ENCODE data around the gene HMGXB3. TPM values are rescaled to one million over a fixed set of nuclear protein-coding genes. Genes with fewer than 3 reads are reported as not detected.

HMGXB3 gene
- total RNA-seq, 1 experiment from 2014 or later = 26.9 TPM

DNA sequence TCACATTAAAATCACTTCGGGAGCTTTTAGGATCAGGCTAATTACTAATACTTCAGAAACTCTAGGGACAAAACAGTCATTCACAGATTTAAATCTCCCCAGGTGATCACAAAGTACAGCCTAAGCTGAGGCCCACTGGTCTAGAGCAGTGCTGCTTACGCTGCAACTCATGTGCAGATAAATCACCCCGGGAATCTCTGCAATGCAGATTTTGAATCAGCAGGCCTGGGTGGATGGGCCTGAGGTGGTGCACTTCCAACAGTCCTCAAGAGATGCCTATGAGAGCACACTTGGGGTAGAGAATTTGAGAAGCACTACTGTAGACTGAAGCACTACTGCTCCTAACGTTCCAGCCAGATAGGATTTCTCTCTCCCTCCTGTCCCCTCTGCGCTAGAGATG, 57.5 kb downstream of the HMGXB3 start:
- no peaks in the 10 kb centered on the region for H3K23me2 ChIP-seq (ENCODE audit: insufficient read length, low read depth, low read length, poor library complexity, severe bottlenecking)
- DNase-seq = no peak
- H3K9ac ChIP-seq (ENCODE audit: extremely low read depth, insufficient read length, low read length) = no peak overlapping the region
- no peaks in the 10 kb centered on the region for H3K9me3 ChIP-seq (ENCODE audit: control insufficient read depth, low read depth, low read length)
- TF ChIP-seq, protein P1, sequence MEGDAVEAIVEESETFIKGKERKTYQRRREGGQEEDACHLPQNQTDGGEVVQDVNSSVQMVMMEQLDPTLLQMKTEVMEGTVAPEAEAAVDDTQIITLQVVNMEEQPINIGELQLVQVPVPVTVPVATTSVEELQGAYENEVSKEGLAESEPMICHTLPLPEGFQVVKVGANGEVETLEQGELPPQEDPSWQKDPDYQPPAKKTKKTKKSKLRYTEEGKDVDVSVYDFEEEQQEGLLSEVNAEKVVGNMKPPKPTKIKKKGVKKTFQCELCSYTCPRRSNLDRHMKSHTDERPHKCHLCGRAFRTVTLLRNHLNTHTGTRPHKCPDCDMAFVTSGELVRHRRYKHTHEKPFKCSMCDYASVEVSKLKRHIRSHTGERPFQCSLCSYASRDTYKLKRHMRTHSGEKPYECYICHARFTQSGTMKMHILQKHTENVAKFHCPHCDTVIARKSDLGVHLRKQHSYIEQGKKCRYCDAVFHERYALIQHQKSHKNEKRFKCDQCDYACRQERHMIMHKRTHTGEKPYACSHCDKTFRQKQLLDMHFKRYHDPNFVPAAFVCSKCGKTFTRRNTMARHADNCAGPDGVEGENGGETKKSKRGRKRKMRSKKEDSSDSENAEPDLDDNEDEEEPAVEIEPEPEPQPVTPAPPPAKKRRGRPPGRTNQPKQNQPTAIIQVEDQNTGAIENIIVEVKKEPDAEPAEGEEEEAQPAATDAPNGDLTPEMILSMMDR (conservative IDR thresholded peaks at IDR 0.05) = no peak
- H2BK15ac ChIP-seq (ENCODE audit: low read depth, low read length) = no peak overlapping the region
- no peak overlapping the region for H2BK5ac ChIP-seq (ENCODE audit: insufficient read length, low read length)
- no peak overlapping the region for H4K91ac ChIP-seq (ENCODE audit: insufficient read length, low read depth, low read length)
- H3K27me3 Mint-ChIP-seq (ENCODE audit: low read depth) = peaks cover 31% of the 10 kb centered on the region
- no peak overlapping the region for H2AK5ac ChIP-seq (ENCODE audit: insufficient read length, low read length)
- no peak overlapping the region for H3K27ac ChIP-seq (ENCODE audit: insufficient read length, low read depth, low read length)
- no peak overlapping the region for H3K23ac ChIP-seq (ENCODE audit: insufficient read length, low read depth, low read length)
- H4K8ac ChIP-seq (replicated peaks; ENCODE audit: insufficient read length, low read depth, low read length) = no peak overlapping the region
- no CpG with 5 or more reads among the region's 5 CpGs for WGBS (ENCODE audit: extremely low coverage, insufficient read length, low lambda C conversion rate)
- H3K36me3 Mint-ChIP-seq (ENCODE audit: insufficient read depth in 1 of 3, low read depth in 3 of 3) = peaks cover 0 to 20% (median 19%) of the 10 kb centered on the region in 3 experiments; a peak in 5 of 7 replicates
- no peak overlapping the region for H3K14ac ChIP-seq (ENCODE audit: insufficient read depth, low read length)
- no peak overlapping the region for H3K4me3 Mint-ChIP-seq
- H3K18ac ChIP-seq (ENCODE audit: insufficient read length, low read depth, low read length) = no peak overlapping the region
- no peak overlapping the region for H2AFZ ChIP-seq (ENCODE audit: low read length)
- no peak overlapping the region for H3T11ph ChIP-seq (ENCODE audit: low read length)
- no peak overlapping the region for H4K5ac ChIP-seq (ENCODE audit: insufficient read length, low read depth, low read length)
- no peak overlapping the region for H2BK12ac ChIP-seq (ENCODE audit: insufficient read length, low read depth, low read length)
- peak overlapping the region in 1 of 3 experiments; percentile 1; a peak in 3 of 7 replicates for H3K27ac Mint-ChIP-seq
- no peaks in the 10 kb centered on the region for H3K27me3 ChIP-seq (ENCODE audit: insufficient read depth, low read length)
- peaks cover 21 to 26% of the 10 kb centered on the region in 2 experiments for H3K4me1 Mint-ChIP-seq
- H2BK20ac ChIP-seq (ENCODE audit: low read depth, low read length, poor library complexity, severe bottlenecking) = no peak overlapping the region
- no peaks in the 10 kb centered on the region for H4K20me1 ChIP-seq (ENCODE audit: control insufficient read depth, insufficient read depth, insufficient read length)
- H2BK120ac ChIP-seq (ENCODE audit: low read depth, low read length, poor library complexity, severe bottlenecking) = no peak overlapping the region
- H3K4ac ChIP-seq (ENCODE audit: low read depth, low read length) = no peak overlapping the region
- no peaks in the 10 kb centered on the region for H3K79me1 ChIP-seq (ENCODE audit: insufficient read depth, low read depth, low read length, poor library complexity, severe bottlenecking)
- H3K4me2 ChIP-seq (ENCODE audit: insufficient read depth, insufficient read length, low read length) = no peak overlapping the region
- peaks cover 4% of the 10 kb centered on the region; the same call in 1 of the 2 replicates for H3K4me1 ChIP-seq (ENCODE audit: insufficient read depth, low read length)
- no peak overlapping the region for H3K56ac ChIP-seq (ENCODE audit: insufficient read length, low read depth, low read length)
- no peaks in the 10 kb centered on the region for H3K9me3 Mint-ChIP-seq
- no peaks in the 10 kb centered on the region for H3K79me2 ChIP-seq (ENCODE audit: insufficient read depth, low read length)

Measured in H9 (cell line).